Measurements from ENCODE around the gene SYNPO2L.
"Not testable (repeated sequence)": the region's sequence is repeated elsewhere in the genome, so short reads cannot be mapped to it uniquely, and the experiment has no call there.

Gene SYNPO2L

GRCh38 chr10:73655990-73656298 lies at the start of gene SYNPO2L:
Gene SYNPO2L (minus strand): TSS chr10:73656029. CDS start chr10:73655922, 107 bp downstream.
- FAIRE-seq (no peak), DNase-seq (ENCODE audit: insufficient read length, low spot score) (no peak)

GRCh38 chr10:73703924-73704323 lies 48.1 kb upstream of the SYNPO2L start:
- DNase-seq (ENCODE audit: insufficient read length, low spot score); FAIRE-seq: not testable (repeated sequence)

GRCh38 chr10:73698819-73699218 lies 43.0 kb upstream of the SYNPO2L start:
- FAIRE-seq = not testable (repeated sequence)

GRCh38 chr10:73697675-73698159 lies 41.9 kb upstream of the SYNPO2L start, which contains the start of gene AGAP5:
Gene AGAP5 (minus strand): TSS chr10:73698109. CDS start chr10:73697755, 354 bp downstream.
- FAIRE-seq; DNase-seq (ENCODE audit: insufficient read length, low spot score): not testable (repeated sequence)

More at GRCh38 chr10:73698819-73699218, 43.0 kb upstream of the SYNPO2L start:
- DNase-seq (ENCODE audit: insufficient read length, low spot score) = not testable (repeated sequence)

- DNase-seq (ENCODE audit: insufficient read length, low spot score); FAIRE-seq: not testable (repeated sequence)
Observed at GRCh38 chr10:73695302-73695701, 39.5 kb upstream of the SYNPO2L start.

- DNase-seq (ENCODE audit: insufficient read length, low spot score); FAIRE-seq: not testable (repeated sequence)
Observed at GRCh38 chr10:73690755-73691154, 34.9 kb upstream of the SYNPO2L start.

- FAIRE-seq; DNase-seq (ENCODE audit: insufficient read length, low spot score): not testable (repeated sequence)
Observed at GRCh38 chr10:73689596-73689995, 33.8 kb upstream of the SYNPO2L start.

- DNase-seq (ENCODE audit: insufficient read length, low spot score); FAIRE-seq: not testable (repeated sequence)
Observed at GRCh38 chr10:73687641-73688040, 31.8 kb upstream of the SYNPO2L start.

GRCh38 chr10:73674546-73674945 lies 18.7 kb upstream of the SYNPO2L start:
- not testable (repeated sequence) for FAIRE-seq; DNase-seq (ENCODE audit: insufficient read length, low spot score)

GRCh38 chr10:73668378-73668777 lies 12.5 kb upstream of the SYNPO2L start:
- FAIRE-seq; DNase-seq (ENCODE audit: insufficient read length, low spot score): not testable (repeated sequence)

GRCh38 chr10:73666153-73666809 lies 10.5 kb upstream of the SYNPO2L start:
- DNase-seq (ENCODE audit: insufficient read length, low spot score); FAIRE-seq: not testable (repeated sequence)

GRCh38 chr10:73665581-73665980 lies 9.8 kb upstream of the SYNPO2L start:
- not testable (repeated sequence) for DNase-seq (ENCODE audit: insufficient read length, low spot score); FAIRE-seq

- not testable (repeated sequence) for FAIRE-seq; DNase-seq (ENCODE audit: insufficient read length, low spot score)
Observed at GRCh38 chr10:73664156-73665040, 8.6 kb upstream of the SYNPO2L start.

- FAIRE-seq; DNase-seq (ENCODE audit: insufficient read length, low spot score): not testable (repeated sequence)
Observed at GRCh38 chr10:73663621-73664020, 7.8 kb upstream of the SYNPO2L start.

GRCh38 chr10:73662705-73663104 lies 6.9 kb upstream of the SYNPO2L start:
- not testable (repeated sequence) for DNase-seq (ENCODE audit: insufficient read length, low spot score); FAIRE-seq

GRCh38 chr10:73655257-73655989 lies 406 bp downstream of the SYNPO2L start:
- no peak for DNase-seq (ENCODE audit: insufficient read length, low spot score)
- no peak for FAIRE-seq

- DNase-seq (ENCODE audit: insufficient read length, low spot score) (no peak), FAIRE-seq (no peak)
Observed at GRCh38 chr10:73653701-73654100, 2.1 kb downstream of the SYNPO2L start.

GRCh38 chr10:73653195-73653594 lies 2.6 kb downstream of the SYNPO2L start:
- FAIRE-seq (no peak), DNase-seq (ENCODE audit: insufficient read length, low spot score) (no peak)

- no peak for DNase-seq (ENCODE audit: insufficient read length, low spot score)
- no peak for FAIRE-seq
Observed at GRCh38 chr10:73650537-73651331, 5.1 kb downstream of the SYNPO2L start.
